PC-3 (cell line): ENCODE results near the gene DAAM1.

ENCODE experiments used
- CTCF ChIP-seq: fragments of 300-600 bp; sonication (generic); conservative IDR thresholded peaks from 2 replicates; pipeline ENCODE4 v1.5.1; 2017; ENCODE audit warnings: antibody characterized with exemption, low read depth, mild to moderate bottlenecking, low read length
- EZH2 ChIP-seq: fragments of 300-600 bp; sonication (generic); IDR thresholded peaks from one replicate; pipeline ENCODE4 v1.6.1; 2017; ENCODE audit warnings: antibody characterized with exemption, mild to moderate bottlenecking, low read length; ENCODE audit not compliant: unreplicated experiment
- EZH2phosphoT487 ChIP-seq: fragments of 300-600 bp; sonication (generic); IDR thresholded peaks from 2 replicates; pipeline ENCODE4 v1.6.1; 2018; ENCODE audit warnings: mild to moderate bottlenecking, antibody characterized with exemption, low read length, borderline replicate concordance

DNA sequence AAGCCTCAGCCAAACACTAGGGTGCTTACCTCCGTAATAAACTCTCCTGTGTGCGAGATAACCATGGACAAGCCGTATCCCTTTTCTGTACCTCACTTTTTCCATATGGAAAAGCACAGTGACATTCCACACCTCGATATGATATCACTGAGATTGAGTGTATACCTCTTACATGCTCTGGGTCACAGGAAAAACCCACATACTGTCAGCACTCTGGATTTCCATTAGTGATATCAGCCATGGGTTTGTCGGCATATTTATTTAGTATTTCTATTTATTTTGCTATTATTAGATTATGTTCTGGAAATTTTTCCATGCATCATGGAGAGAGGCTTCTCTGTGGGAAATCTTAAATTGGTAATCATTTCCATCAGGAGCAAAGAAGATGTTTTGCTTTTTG, 28.0 kb upstream of the DAAM1 start:
- TF ChIP-seq CTCF, result no peak
- no peak for TF ChIP-seq EZH2phosphoT487
- TF ChIP-seq EZH2, result no peak
